SH-SY5Y (cell line): ENCODE measurements around the gene SH3D21.

Source experiments
- GATA2 ChIP-seq: IDR thresholded peaks from 2 replicates; pipeline ENCODE4 v1.6.1; 2011; ENCODE audit warnings: mild to moderate bottlenecking, low read depth, low read length
- GATA3 ChIP-seq: IDR thresholded peaks from 2 replicates; pipeline ENCODE4 v1.6.1; 2011; ENCODE audit warnings: low read depth, mild to moderate bottlenecking, low read length, moderate library complexity

DNA sequence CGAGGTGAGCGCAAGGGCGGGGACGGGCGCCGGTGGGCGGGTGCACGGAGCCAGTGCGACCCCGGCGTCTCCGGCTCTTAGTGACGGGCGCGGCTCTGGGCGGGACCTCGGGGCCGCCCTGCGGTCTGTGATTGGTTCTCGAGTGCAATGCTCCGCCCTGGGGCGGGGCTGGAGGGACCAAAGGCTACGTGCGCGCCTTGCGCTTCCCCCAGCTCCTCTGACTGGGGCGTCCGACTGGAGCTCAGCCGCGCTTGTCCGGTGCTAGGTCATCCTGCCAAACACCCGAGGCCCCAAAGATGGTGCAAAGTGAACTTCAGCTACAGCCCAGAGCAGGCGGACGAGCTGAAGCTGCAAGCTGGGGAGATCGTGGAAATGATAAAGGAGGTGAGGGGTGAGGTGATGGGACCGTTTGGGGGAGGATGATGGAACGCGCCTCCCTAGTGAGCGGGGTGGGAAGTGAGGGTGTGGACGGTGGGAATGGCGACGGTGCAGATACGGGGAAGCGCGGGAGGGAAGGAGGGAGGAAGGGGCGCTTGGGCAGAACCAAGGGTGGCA lies 811 bp downstream of the SH3D21 start:
- TF ChIP-seq GATA3, result no peak
- peak; percentile 86 for TF ChIP-seq GATA2
